AG04449 (cell line): ENCODE data around the gene GUCY1A2.

Experiments
- CTCF ChIA-PET: fragments of 350-600 bp; formaldehyde crosslinking; extraction: SDS; loops from one replicate; lab custom pipeline; 2021; ENCODE audit warnings: antibody characterized with exemption; lab: Yijun Ruan, JAX
- POLR2A ChIA-PET: fragments of 400-600, 350-600 bp; formaldehyde crosslinking; extraction: SDS; loops from one replicate; lab custom pipeline; 2020; ENCODE audit warnings: antibody characterized with exemption, inconsistent platforms; lab: Yijun Ruan, JAX
- DNase-seq: peaks from one replicate; pipeline ENCODE4 v3.0.0-alpha.2; 2010; ENCODE audit warnings: low read depth, low spot score
- H3K4me3 ChIP-seq: 2 replicates; pipeline ENCODE4 v1.5.1; 2011; ENCODE audit warnings: low read depth, mild to moderate bottlenecking, control low read depth, low read length
- CTCF ChIP-seq: IDR thresholded peaks from one replicate; pipeline ENCODE4 v1.5.1; 2011; ENCODE audit warnings: mild to moderate bottlenecking, moderate library complexity, low read length, control low read depth, inconsistent platforms; ENCODE audit not compliant: insufficient read depth; ENCODE audit errors: missing control alignments

Gene GUCY1A2

GRCh38 chr11:106821291-106821690 lies 197.0 kb downstream of the GUCY1A2 start:
- CTCF ChIA-PET, result no interaction called here
- TF ChIP-seq CTCF, result no peak
- H3K4me3 ChIP-seq, result no peak overlapping the region
- POLR2A ChIA-PET, result no interaction called here
- DNase-seq, result no peak

- CTCF ChIA-PET, result no interaction called here
- TF ChIP-seq CTCF, result no peak
- POLR2A ChIA-PET, result no interaction called here
- no peak for DNase-seq
- H3K4me3 ChIP-seq, result no peak overlapping the region
Measured at GRCh38 chr11:106818443-106818842, 199.8 kb downstream of the GUCY1A2 start.

- DNase-seq, result no peak
- CTCF ChIA-PET, result no interaction called here
- POLR2A ChIA-PET, result no interaction called here
- H3K4me3 ChIP-seq, result no peak overlapping the region
- no peak for TF ChIP-seq CTCF
Measured at GRCh38 chr11:106815209-106815608, 203.1 kb downstream of the GUCY1A2 start.

- no peak overlapping the region for H3K4me3 ChIP-seq
- CTCF ChIA-PET, result no interaction called here
- no peak for TF ChIP-seq CTCF
- POLR2A ChIA-PET, result no interaction called here
- no peak for DNase-seq
Measured at GRCh38 chr11:106813806-106814205, 204.5 kb downstream of the GUCY1A2 start.

- ChIA-PET POLR2A (no interaction called here), CTCF (no interaction called here)
- H3K4me3 ChIP-seq, result no peak overlapping the region
- DNase-seq, result no peak
- TF ChIP-seq CTCF, result no peak
Measured at GRCh38 chr11:106794058-106794457, 224.2 kb downstream of the GUCY1A2 start.

GRCh38 chr11:106789406-106789805 lies 228.9 kb downstream of the GUCY1A2 start:
- DNase-seq, result no peak
- TF ChIP-seq CTCF, result no peak
- CTCF ChIA-PET, result no interaction called here
- POLR2A ChIA-PET, result no interaction called here
- H3K4me3 ChIP-seq, result no peak overlapping the region

- H3K4me3 ChIP-seq, result no peak overlapping the region
- no peak for TF ChIP-seq CTCF
- ChIA-PET CTCF (no interaction called here), POLR2A (no interaction called here)
- no peak for DNase-seq
Measured at GRCh38 chr11:106787454-106787853, 230.8 kb downstream of the GUCY1A2 start.
